HG03064 (cell line): ENCODE results near the gene MIOX.

Experiments used
- ATAC-seq: cut with Tn5 transposase; IDR thresholded peaks from one replicate; pipeline ENCODE4 v1.9.1; 2021; ENCODE audit warnings: low read depth; ENCODE audit not compliant: unreplicated experiment

MIOX gene

DNA sequence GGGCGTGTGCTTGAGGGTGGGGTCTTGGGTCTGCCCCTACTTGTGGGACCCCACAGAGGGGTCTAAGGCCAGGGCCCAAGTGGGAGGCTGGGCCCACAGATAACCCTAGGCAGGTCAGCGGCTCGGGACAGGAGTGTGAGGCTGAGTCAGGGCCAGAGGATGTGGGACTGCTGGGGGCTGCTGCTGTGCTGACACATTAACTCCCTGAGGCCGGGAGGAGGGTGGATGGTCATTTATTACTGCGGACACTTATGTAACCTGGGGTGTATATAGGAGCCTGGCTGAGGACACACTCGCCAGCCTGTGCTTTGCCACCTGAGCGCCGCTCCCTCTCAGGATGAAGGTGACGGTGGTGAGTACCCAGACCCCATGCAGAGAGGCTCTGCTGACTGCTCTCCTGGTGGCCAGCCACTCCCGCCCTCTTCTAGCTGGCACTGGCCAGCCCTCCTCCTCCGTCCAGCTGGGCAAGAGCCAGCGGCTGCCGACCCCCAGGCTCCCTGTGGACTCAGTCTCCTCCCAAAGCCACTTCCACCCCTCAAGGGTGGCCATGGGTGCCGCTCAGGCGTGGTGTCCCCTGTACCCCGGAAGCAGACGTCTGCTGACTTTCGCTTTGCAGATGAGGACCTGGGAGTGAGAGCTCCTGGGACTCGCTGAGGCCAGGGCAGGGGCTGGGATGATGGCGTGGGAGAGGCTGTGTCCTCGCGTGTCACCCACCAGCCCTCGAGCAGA lies at the start of gene MIOX:
Gene MIOX (plus strand): TSS at position 299 of the 729 bp plus-strand sequence. CDS start 39 bp downstream, at position 338.
- ATAC-seq = no peak

DNA sequence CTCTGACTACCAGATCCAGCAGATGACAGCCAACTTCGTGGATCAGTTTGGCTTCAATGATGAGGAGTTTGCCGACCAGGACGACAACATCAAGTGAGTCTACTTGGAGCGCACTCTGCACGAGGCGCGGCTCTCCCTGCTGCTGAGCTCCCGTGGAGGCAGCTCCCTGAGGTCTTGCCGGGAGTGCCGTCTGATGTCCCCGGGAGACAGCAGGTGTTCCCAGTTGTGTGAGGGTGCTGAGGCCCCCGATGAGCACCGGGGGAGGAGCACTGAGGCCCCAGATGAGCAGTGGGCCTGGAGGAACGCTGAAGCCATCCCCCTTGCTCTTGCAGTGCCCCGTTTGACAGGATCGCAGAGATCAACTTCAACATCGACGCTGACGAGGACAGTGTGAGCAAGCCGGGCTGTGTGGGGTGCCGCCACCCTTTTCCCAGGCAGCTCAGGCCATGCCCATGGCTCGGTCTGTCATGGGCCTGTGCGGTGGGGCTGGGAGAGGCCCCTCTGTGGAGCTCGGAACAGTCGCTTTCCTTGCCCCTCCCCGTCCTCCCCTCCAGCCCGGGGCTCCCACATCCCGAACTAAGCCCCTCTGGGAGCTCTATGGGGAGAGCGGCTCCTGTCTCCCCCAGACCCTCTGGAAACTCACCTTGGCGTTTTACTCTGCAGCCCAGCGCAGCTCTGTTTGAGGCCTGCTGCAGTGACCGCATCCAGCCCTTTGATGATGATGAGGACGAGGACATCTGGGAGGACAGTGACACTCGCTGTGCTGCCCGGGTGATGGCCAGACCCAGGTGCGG lies 49.0 kb upstream of the MIOX start:
- ATAC-seq = no peak

DNA sequence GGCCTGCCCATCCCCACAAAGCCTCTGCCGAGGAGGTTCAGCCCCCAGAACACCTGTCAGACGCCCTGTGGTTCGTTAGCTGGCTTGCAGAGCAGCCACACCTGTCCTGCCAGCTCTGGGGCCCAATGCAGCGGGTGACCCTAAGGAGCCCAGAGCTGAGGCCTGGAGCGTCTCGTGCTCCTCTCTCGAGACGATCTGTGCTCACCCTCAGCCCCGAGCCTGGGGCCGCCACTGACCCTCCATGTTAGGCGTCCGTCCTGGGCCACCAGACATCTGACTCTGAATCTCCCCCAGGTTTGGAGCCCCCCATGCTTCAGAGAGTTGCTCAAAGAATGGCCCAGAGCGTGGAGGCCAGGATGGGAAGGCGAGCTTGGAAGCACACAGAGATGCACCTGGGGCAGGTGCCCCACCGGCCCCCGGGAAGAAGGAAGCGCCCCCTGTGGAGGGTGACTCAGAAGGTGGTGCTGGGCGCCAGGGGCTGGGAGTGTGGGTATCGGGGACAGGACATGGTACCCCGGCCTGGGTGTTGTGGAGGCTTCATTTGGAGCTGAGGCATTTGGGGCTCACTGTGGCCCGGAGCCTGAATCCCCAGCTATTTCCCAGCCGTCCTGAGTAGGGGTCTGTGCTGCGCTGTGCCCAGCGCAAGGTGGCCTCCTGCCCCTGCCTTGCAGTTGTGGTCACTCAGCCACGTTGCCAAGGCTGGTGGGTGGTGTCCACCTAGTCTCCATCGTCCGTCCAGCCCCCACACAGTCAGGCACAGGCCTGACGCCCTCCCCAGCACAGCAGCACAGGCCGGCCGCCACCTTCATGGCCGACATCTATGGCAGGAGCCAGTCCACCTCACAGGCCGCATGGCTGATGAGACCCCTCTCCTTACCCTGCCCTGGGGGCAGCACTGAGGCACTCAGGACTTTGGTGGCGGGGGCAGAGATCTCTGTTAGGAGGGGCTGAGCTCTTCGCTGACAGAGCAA lies 48.1 kb upstream of the MIOX start:
- no peak for ATAC-seq

GRCh38 chr22:50439314-50439870 lies 47.3 kb upstream of the MIOX start:
- no peak for ATAC-seq

GRCh38 chr22:50439871-50440331 lies 46.8 kb upstream of the MIOX start:
- no peak for ATAC-seq

DNA sequence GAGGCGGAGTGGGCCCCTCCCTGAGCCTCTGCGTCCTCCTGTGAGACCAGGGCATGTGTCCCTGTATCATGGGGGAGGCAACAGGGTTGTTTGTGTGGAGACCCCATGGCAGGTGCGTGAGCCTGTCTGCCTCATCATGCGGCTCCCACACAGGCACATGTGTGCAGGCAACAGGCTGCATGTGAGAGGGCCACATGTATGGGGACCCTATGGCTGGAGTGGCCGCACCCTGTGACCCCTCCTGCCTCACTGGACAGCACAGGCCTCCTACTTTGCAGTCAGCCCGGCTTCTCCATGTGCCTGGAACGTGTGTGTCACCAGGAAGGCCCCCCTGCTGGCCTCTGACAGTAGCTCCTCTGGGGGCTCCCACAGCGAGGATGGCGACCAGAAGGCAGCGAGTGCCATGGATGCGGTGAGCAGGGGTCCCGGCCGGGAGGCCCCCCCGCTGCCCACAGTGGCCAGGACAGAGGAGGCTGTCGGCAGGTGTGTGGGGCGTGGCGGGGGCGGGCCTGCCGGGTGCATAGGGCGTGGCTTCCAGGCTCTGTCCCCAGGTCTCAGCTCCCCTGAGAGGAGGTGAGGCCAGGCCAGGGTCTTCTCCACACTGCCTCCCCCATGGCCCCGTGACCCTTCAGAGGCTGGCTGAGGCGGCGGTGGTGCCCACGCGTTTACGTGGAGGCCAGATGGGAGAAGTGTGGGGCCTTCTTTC lies 46.0 kb upstream of the MIOX start:
- no peak for ATAC-seq

GRCh38 chr22:50441428-50441993 lies 45.1 kb upstream of the MIOX start:
- ATAC-seq = no peak

- ATAC-seq = no peak
Measured at GRCh38 chr22:50443197-50443596, 43.5 kb upstream of the MIOX start.

DNA sequence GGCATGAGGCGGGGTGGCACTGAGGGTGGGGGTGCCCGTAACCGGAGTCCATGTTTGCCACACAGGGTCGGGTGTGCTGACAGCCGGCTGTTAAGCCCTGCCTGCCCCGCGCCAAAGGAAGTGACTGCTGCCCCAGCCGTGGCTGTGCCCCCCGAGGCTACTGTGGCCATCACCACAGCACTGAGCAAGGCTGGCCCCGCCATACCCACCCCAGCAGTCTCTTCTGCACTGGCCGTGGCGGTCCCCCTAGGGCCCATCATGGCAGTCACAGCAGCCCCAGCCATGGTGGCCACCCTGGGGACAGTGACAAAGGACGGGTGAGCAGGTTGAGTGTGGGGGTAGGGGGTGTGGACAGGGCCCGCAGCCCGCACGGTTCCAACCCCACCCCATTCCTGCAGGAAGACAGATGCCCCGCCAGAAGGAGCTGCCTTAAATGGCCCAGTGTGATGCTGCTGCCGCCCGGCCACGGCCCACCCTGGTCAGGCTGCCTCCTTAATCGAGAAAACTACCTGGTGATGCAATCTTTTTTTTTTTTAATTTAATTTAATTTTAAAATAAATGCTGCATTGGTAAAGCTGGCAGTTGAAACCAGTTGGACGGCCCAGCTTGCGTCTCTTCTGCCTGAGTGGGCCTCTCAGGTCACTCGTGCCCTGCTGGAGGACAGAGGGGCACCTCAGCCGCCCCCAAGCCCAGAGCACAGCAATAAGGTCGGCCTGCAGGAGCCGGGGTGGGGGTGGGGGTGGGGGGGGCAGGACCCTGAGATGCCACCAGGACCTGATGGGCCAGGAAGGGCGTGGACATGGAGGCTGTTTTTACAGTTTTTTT lies 42.6 kb upstream of the MIOX start:
- ATAC-seq = no peak

DNA sequence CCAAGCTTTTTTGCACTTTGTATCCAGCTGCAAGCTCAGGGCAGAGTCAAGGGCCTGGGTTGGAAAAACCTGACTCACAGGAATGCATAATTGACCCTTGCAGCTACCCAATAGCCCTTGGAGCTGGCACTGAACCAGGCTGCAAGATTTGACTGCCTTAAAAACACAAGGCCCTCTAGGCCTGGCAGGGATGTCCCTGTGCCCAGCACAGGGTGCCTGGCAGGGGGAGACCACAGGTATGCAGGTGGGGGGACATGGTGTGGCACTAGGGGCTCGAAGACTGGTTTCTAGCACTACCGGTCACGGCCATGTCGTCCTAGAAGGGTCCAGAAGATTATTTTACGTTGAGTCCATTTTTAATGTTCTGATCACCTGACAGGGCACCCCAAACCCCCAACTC lies 42.0 kb upstream of the MIOX start:
- ATAC-seq = no peak

- ATAC-seq = no peak
Measured at GRCh38 chr22:50445071-50445879, 41.4 kb upstream of the MIOX start.

- no peak for ATAC-seq
Measured at GRCh38 chr22:50445880-50446707, 40.6 kb upstream of the MIOX start.

- no peak for ATAC-seq
Measured at GRCh38 chr22:50446708-50447575, 39.7 kb upstream of the MIOX start.

GRCh38 chr22:50447576-50448551 lies 38.8 kb upstream of the MIOX start:
- no peak for ATAC-seq

GRCh38 chr22:50452649-50453048 lies 34.0 kb upstream of the MIOX start:
- ATAC-seq = no peak
